A549 (cell line): ENCODE measurements around the gene MAF. TPM values are rescaled to one million over a fixed set of nuclear protein-coding genes. Genes with fewer than 3 reads are reported as not detected.

Experiments
- ATAC-seq, 2 experiments: fragments of 200-7000 bp in 1 of 2; fragments of >200 bp in 1 of 2; cut with Nextera tagmentation in 1 of 2; cut with Tn5 transposase in 1 of 2; 3 replicates each; pipeline versions ENCODE4 v1.8.0 to v1.9.1; 2018 to 2020; ENCODE audit warnings: mild to moderate bottlenecking in 1 of 2, moderate library complexity in 1 of 2
- CTCF ChIA-PET: fragments of 300-600 bp; sonication (Branson Sonifier 250); formaldehyde crosslinking; extraction: SDS; loops from one replicate; lab custom pipeline; 2021; ENCODE audit warnings: antibody characterized with exemption, inconsistent platforms; lab: Yijun Ruan, JAX
- POLR2A ChIA-PET: fragments of 350-600 bp; formaldehyde crosslinking; extraction: SDS; loops from one replicate; lab custom pipeline; 2021; ENCODE audit warnings: antibody characterized with exemption, inconsistent platforms; lab: Yijun Ruan, JAX
- DNase-seq, 2 experiments: peaks; one replicate each; pipeline versions ENCODE4 v3.0.0 to v3.0.0-alpha.2; 2011 to 2016; ENCODE audit warnings: low read depth in 1 of 2, low spot score in 1 of 2
- FAIRE-seq: peaks from 2 replicates; lab custom pipeline; 2011; peaks lifted over from hg19 to GRCh38; lab: Jason Lieb, UNC
- H3K27ac ChIP-seq, 2 experiments: fragments of >200 bp; sonication (Bioruptor Twin); formaldehyde crosslinking; 3 replicates each; pipeline ENCODE4 v1.5.1; 2016 to 2017
- H3K4me1 ChIP-seq: fragments of >200 bp; sonication (Bioruptor Twin); formaldehyde crosslinking; 3 replicates; pipeline ENCODE4 v1.6.1; 2016
- H3K4me2 ChIP-seq: fragments of >200 bp; sonication (Bioruptor Twin); formaldehyde crosslinking; 3 replicates; pipeline ENCODE4 v1.6.1; 2016
- H3K4me3 ChIP-seq: fragments of >200 bp; sonication (Bioruptor Twin); formaldehyde crosslinking; 3 replicates; pipeline ENCODE4 v1.5.1; 2016
- H3K9me3 ChIP-seq: fragments of >200 bp; sonication (Bioruptor Twin); formaldehyde crosslinking; 3 replicates; pipeline ENCODE4 v1.6.1; 2016
- BHLHE40 ChIP-seq: IDR thresholded peaks from 2 replicates; pipeline ENCODE4 v1.6.1; 2012; ENCODE audit warnings: low read depth, low read length, inconsistent platforms
- CHD2 ChIP-seq: fragments of 150-350 bp; IDR thresholded peaks from 2 replicates; pipeline ENCODE4 v1.6.1; 2014; ENCODE audit warnings: low read length; ENCODE audit not compliant: partially characterized antibody
- EHMT2 ChIP-seq: fragments of 200-600 bp; sonication (generic); IDR thresholded peaks from 2 replicates; pipeline ENCODE4 v1.6.1; 2016; ENCODE audit warnings: antibody characterized with exemption, low read depth, mild to moderate bottlenecking, moderate library complexity
- ESRRA ChIP-seq: fragments of 150-350 bp; IDR thresholded peaks from 2 replicates; pipeline ENCODE4 v1.6.1; 2014; ENCODE audit warnings: mild to moderate bottlenecking, low read length, borderline replicate concordance
- FOSL2 ChIP-seq, 2 experiments: fragments of 450-650 bp in 1 of 2; fragments of >200 bp in 1 of 2; sonication (Bioruptor Twin) in 1 of 2; formaldehyde crosslinking; IDR thresholded peaks; 2 replicates each; pipeline versions ENCODE4 v1.5.0 to v1.6.1; 2016 to 2020; ENCODE audit warnings: mild to moderate bottlenecking in 1 of 2, moderate library complexity in 1 of 2
- FOXS1 ChIP-seq: fragments of 250-450 bp; sonication (Bioruptor Pico); IDR thresholded peaks from 2 replicates; pipeline ENCODE4 v1.5.0; 2020; ENCODE audit warnings: mild to moderate bottlenecking, moderate library complexity
- HOXA7 ChIP-seq: fragments of 250-450 bp; sonication (Bioruptor Pico); IDR thresholded peaks from 2 replicates; pipeline ENCODE4 v1.5.0; 2020; ENCODE audit warnings: mild to moderate bottlenecking, moderate library complexity
- HOXB5 ChIP-seq: fragments of 250-450 bp; sonication (Bioruptor Pico); IDR thresholded peaks from 2 replicates; pipeline ENCODE4 v1.5.0; 2020; ENCODE audit warnings: mild to moderate bottlenecking, moderate library complexity
- KDM1A ChIP-seq: fragments of 200-600 bp; sonication (generic); IDR thresholded peaks from 2 replicates; pipeline ENCODE4 v1.6.1; 2016; ENCODE audit warnings: low read depth, mild to moderate bottlenecking
- MAFK ChIP-seq: fragments of 450-650 bp; IDR thresholded peaks from 2 replicates; pipeline ENCODE4 v1.6.1; 2014; ENCODE audit not compliant: partially characterized antibody
- MAX ChIP-seq: IDR thresholded peaks from 2 replicates; pipeline ENCODE4 v1.6.1; 2012
- MAZ ChIP-seq: fragments of 150-350 bp; IDR thresholded peaks from 2 replicates; pipeline ENCODE4 v1.6.1; 2014; ENCODE audit warnings: antibody characterized with exemption, low read depth, low read length, borderline replicate concordance
- NPAS2 ChIP-seq: fragments of 250-450 bp; sonication (Bioruptor Pico); IDR thresholded peaks from 2 replicates; pipeline ENCODE4 v1.8.0; 2022; ENCODE audit warnings: mild to moderate bottlenecking, moderate library complexity, borderline replicate concordance
- PBX3 ChIP-seq: IDR thresholded peaks from 2 replicates; pipeline ENCODE4 v1.6.1; 2012
- POLR2AphosphoS2 ChIP-seq: conservative IDR thresholded peaks from 2 replicates; pipeline ENCODE4 v1.6.1; 2012; ENCODE audit warnings: low read length, improper control_type of control experiment, inconsistent platforms
- RAD21 ChIP-seq, 2 experiments: fragments of >200 bp in 1 of 2; sonication (Bioruptor Twin) in 1 of 2; formaldehyde crosslinking in 1 of 2; IDR thresholded peaks in 1 of 2; conservative IDR thresholded peaks in 1 of 2; 2 replicates in 1 of 2; 3 replicates in 1 of 2; pipeline ENCODE4 v1.6.1; 2012 to 2018; ENCODE audit warnings: inconsistent platforms in 1 of 2
- RARB ChIP-seq: fragments of 250-450 bp; sonication (Bioruptor Pico); IDR thresholded peaks from 2 replicates; pipeline ENCODE4 v1.8.0; 2021; ENCODE audit warnings: mild to moderate bottlenecking, moderate library complexity
- REST ChIP-seq: fragments of 200-600 bp; sonication (generic); IDR thresholded peaks from 2 replicates; pipeline ENCODE4 v1.6.1; 2016; ENCODE audit warnings: antibody characterized with exemption, mild to moderate bottlenecking, moderate library complexity
- RFX5 ChIP-seq: fragments of 450-650 bp; IDR thresholded peaks from 2 replicates; pipeline ENCODE4 v1.7.1; 2014; ENCODE audit warnings: antibody characterized with exemption, mild to moderate bottlenecking, moderate library complexity
- TP53 ChIP-seq: fragments of 250-450 bp; sonication (Bioruptor Pico); IDR thresholded peaks from 2 replicates; pipeline ENCODE4 v1.5.0; 2021; ENCODE audit warnings: mild to moderate bottlenecking, moderate library complexity
- ZC3H11A ChIP-seq: fragments of 450-650 bp; IDR thresholded peaks from 2 replicates; pipeline ENCODE4 v1.6.1; 2014; ENCODE audit warnings: antibody characterized with exemption, mild to moderate bottlenecking
- ZFP36 ChIP-seq: fragments of 450-650 bp; IDR thresholded peaks from 2 replicates; pipeline ENCODE4 v1.6.1; 2014; ENCODE audit warnings: borderline replicate concordance; ENCODE audit not compliant: partially characterized antibody
- ZSCAN20 ChIP-seq: fragments of 250-450 bp; sonication (Bioruptor Pico); IDR thresholded peaks from 2 replicates; pipeline ENCODE4 v1.8.0; 2022; ENCODE audit warnings: mild to moderate bottlenecking, moderate library complexity
- WGBS: methylation state at CpG from one replicate; pipeline ENCODE4 v1.1.6; 2017; ENCODE audit errors: missing lambda C conversion rate; 5-methylcytosine and 5-hydroxymethylcytosine counted together
- polyA plus RNA-seq, 4 experiments: library from polyadenylated mRNA; depleted of rRNA in 3 of 4; stranded (reverse); fragments of >200 nt; fragmentation: RNase III in 1 of 4; extraction: RNeasy Plus Mini Kit Qiagen cat#74134 plus additional on column Dnase treatment in 1 of 4; gene quantifications; 2 replicates in 3 of 4; 3 replicates in 1 of 4; pipeline ENCODE4 v1.2.3, GENCODE V29; 2011 to 2017
- TF ChIP-seq, protein P1 (sequence below): fragments of 250-450 bp; sonication (Bioruptor Pico); IDR thresholded peaks from 2 replicates; pipeline ENCODE4 v1.5.0; 2021; ENCODE audit warnings: mild to moderate bottlenecking, moderate library complexity, borderline replicate concordance

MAF gene
- polyA plus RNA-seq, 2 of the 4 experiments (the other 2 are of a cell fraction): 0.14 to 0.37 TPM

DNA sequence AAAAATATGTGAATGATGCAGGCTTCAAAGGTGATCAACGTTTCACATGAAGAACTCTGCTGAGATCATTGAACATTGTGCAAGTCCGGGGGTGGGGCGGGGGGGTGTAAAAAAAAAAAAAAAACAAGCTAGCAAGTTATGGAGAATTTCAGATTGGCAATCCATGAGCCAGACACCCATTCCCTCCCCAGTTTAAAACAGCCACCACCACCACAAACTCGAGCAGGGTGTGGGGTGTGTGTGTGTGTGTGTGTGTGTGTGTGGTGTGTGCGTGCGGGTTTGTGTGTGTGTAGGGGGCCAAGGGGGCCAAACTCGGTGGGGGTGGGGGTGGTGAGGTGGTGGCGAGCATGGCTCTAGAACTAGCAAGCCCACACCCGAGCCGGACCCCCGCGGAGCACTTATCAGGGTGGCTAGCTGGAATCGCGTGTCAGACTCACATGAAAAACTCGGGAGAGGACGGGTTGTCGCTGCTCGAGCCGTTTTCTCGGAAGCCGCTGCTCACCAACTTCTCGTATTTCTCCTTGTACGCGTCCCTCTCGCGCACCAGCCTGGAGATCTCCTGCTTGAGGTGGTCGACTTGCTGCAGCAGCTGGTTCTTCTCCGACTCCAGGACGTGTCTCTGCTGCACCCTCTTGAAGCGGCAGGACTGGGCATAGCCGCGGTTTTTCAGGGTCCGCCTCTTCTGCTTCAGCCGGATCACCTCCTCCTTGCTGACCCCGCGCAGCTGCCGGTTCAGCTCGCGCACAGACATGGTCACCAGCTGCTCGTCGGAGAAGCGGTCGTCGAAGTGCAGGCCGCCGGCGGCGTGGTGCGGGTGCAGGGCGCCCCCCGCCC, 2.0 kb downstream of the MAF start:
- CTCF ChIA-PET: interaction anchor here (0.5 to 1.0 kb wide), 4 partner anchors 320 to 1481 kb away, joined by 3 to 4 read pairs (median 4); no protein-coding TSS in a partner anchor
- Histone ChIP-seq H3K4me3 (peak overlapping the region; percentile 29; the same call in 2 of the 3 replicates), H3K4me1 (peaks cover 5% of the 10 kb centered on the region; the same call in 1 of the 3 replicates), H3K4me2 (peak overlapping the region; percentile 95), H3K27ac (no peak overlapping the region), H3K9me3 (no peaks in the 10 kb centered on the region)
- WGBS: 5% methylated on average over 25 of the region's 51 CpGs
- DNase-seq (peak; percentile 31 to 66), ATAC-seq (peak; percentile 49 to 54; a peak in 4 of 6 replicates), FAIRE-seq (no peak)
- POLR2A ChIA-PET: no interaction called here
- TF ChIP-seq RAD21 (conservative IDR thresholded peaks at IDR 0.05 in 1 of 2, IDR thresholded peaks at IDR 0.05 in 1 of 2): peak in 1 of 2 experiments; percentile 32; a peak in 1 of 5 replicates
- no peak for TF ChIP-seq HOXB5
- no peak for TF ChIP-seq TP53

GRCh38 chr16:79598063-79598347, 2.5 kb downstream of the MAF start:
- no peak overlapping the region for H3K27ac ChIP-seq
- ATAC-seq (no peak), FAIRE-seq (no peak), DNase-seq (no peak)
- H3K4me1 ChIP-seq: peaks cover 5% of the 10 kb centered on the region; the same call in 1 of the 3 replicates
- WGBS: 66% methylated on average over 3 of the region's 3 CpGs
- CTCF ChIA-PET: interaction anchor here (0.6 to 1.0 kb wide), 3 partner anchors 15 to 860 kb away, joined by 3 to 4 read pairs (median 3); no protein-coding TSS in a partner anchor
- no peak for TF ChIP-seq ZSCAN20 (CRISPR knock-in tag)
- no peak for TF ChIP-seq HOXA7 (CRISPR knock-in tag)
- TF ChIP-seq RFX5: no peak
- no peak for TF ChIP-seq RAD21 (conservative IDR thresholded peaks at IDR 0.05 in 1 of 2, IDR thresholded peaks at IDR 0.05 in 1 of 2)
- TF ChIP-seq FOXS1 (CRISPR knock-in tag): no peak
- no peak for TF ChIP-seq POLR2AphosphoS2
- TF ChIP-seq ZFP36: no peak
- no peak overlapping the region for H3K4me2 ChIP-seq
- no peak overlapping the region; the same call in 2 of the 3 replicates for H3K4me3 ChIP-seq
- no peaks in the 10 kb centered on the region for H3K9me3 ChIP-seq
- POLR2A ChIA-PET: no interaction called here

DNA sequence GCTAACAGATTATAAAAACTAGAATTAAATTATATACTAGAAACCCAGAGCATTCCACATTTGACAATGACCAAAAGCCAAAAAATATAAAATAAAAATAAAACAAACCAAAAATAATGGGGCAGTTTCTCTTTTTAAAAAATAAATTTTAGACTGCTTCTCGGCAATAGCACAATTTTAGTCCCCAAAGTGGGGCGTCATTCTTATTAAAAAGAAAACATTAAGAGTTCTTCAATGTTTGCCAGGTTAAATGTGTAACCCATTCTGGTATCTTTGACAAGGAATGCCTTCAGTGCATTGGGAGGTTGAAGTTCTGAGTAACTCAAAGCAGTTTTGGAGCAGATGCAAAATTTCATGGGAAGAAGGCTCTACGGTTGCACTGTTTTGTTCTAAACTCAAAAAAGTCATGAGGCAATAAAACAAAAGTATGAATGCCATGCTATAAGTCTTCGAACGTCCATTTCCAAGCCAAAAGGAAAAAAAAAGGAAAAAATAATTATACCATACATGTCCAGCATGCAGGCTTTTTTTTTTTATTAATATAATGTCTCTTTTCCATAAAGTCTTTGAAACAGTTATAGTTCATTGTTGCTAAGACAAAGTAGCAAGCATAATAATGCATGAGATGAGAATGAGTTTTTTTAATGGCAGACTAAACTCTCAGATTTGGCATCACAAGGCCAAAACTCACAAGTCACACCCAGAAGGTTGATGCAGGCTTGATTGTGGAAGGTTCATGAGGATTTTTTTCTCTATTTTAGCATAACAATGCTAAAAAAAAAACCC, 3.1 kb downstream of the MAF start:
- WGBS: 71% methylated on average over 5 of the region's 5 CpGs
- no peak overlapping the region for H3K4me2 ChIP-seq
- no peaks in the 10 kb centered on the region for H3K9me3 ChIP-seq
- no peak overlapping the region for H3K4me3 ChIP-seq
- FAIRE-seq: no peak
- TF ChIP-seq EHMT2: no peak
- TF ChIP-seq, protein P1, sequence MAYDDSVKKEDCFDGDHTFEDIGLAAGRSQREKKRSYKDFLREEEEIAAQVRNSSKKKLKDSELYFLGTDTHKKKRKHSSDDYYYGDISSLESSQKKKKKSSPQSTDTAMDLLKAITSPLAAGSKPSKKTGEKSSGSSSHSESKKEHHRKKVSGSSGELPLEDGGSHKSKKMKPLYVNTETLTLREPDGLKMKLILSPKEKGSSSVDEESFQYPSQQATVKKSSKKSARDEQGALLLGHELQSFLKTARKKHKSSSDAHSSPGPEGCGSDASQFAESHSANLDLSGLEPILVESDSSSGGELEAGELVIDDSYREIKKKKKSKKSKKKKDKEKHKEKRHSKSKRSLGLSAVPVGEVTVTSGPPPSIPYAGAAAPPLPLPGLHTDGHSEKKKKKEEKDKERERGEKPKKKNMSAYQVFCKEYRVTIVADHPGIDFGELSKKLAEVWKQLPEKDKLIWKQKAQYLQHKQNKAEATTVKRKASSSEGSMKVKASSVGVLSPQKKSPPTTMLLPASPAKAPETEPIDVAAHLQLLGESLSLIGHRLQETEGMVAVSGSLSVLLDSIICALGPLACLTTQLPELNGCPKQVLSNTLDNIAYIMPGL (CRISPR knock-in tag): no peak
- TF ChIP-seq ESRRA: no peak
- TF ChIP-seq RARB (CRISPR knock-in tag): no peak
- TF ChIP-seq MAZ: no peak
- no peak for TF ChIP-seq REST
- no peak for TF ChIP-seq CHD2
- no peak for TF ChIP-seq MAFK
- no peak for TF ChIP-seq TP53
- no peak for TF ChIP-seq KDM1A
- TF ChIP-seq NPAS2: no peak
- no peak for TF ChIP-seq FOXS1 (CRISPR knock-in tag)
- TF ChIP-seq ZC3H11A: no peak
- TF ChIP-seq BHLHE40: no peak
- TF ChIP-seq PBX3: no peak
- TF ChIP-seq FOSL2 (IDR thresholded peaks at IDR 0.05): no peak
- TF ChIP-seq FOSL2 (CRISPR knock-in tag; IDR thresholded peaks at IDR 0.05): no peak
- TF ChIP-seq MAX: no peak
- no peak overlapping the region for H3K27ac ChIP-seq
- ATAC-seq: no peak
- ChIA-PET CTCF (interaction anchor here (0.6 kb wide), 2 partner anchors 16 to 861 kb away, joined by 3 to 4 read pairs; no protein-coding TSS in a partner anchor), POLR2A (no interaction called here)
- no peak for DNase-seq
- peaks cover 5% of the 10 kb centered on the region; the same call in 1 of the 3 replicates for H3K4me1 ChIP-seq
